ENCODE measurements around the gene PLXND1.

GRCh38 chr3:129567176-129567705 is 39.2 kb downstream of the PLXND1 start:
- TF ChIP-seq, protein P1, sequence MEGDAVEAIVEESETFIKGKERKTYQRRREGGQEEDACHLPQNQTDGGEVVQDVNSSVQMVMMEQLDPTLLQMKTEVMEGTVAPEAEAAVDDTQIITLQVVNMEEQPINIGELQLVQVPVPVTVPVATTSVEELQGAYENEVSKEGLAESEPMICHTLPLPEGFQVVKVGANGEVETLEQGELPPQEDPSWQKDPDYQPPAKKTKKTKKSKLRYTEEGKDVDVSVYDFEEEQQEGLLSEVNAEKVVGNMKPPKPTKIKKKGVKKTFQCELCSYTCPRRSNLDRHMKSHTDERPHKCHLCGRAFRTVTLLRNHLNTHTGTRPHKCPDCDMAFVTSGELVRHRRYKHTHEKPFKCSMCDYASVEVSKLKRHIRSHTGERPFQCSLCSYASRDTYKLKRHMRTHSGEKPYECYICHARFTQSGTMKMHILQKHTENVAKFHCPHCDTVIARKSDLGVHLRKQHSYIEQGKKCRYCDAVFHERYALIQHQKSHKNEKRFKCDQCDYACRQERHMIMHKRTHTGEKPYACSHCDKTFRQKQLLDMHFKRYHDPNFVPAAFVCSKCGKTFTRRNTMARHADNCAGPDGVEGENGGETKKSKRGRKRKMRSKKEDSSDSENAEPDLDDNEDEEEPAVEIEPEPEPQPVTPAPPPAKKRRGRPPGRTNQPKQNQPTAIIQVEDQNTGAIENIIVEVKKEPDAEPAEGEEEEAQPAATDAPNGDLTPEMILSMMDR (conservative IDR thresholded peaks at IDR 0.05; ENCODE audit: low read length): no peak
- no peak for TF ChIP-seq EZH2phosphoT487 (IDR thresholded peaks at IDR 0.05; ENCODE audit: borderline replicate concordance, low read depth, low read length)
